ENCODE measurements around the gene GOLM1. TPM values are rescaled to one million over a fixed set of nuclear protein-coding genes. Genes with fewer than 3 reads are reported as not detected.
"Not testable (repeated sequence)": the region's sequence is repeated elsewhere in the genome, so short reads cannot be mapped to it uniquely, and the experiment has no call there.

GOLM1 gene
- 10 to 100 TPM; 17.1 to 45.6 (median 41.0) TPM for total RNA-seq

GRCh38 chr9:86098824-86099700 lies at the start of gene GOLM1:
Gene GOLM1 (minus strand): TSS chr9:86099558. CDS start chr9:86079320, 20,238 bp downstream.
- peak in 2 of 3 donors; percentile 27 to 29 for TF ChIP-seq CTCF (IDR thresholded peaks at IDR 0.05)
- TF ChIP-seq POLR2AphosphoS5 (IDR thresholded peaks at IDR 0.05) = no peak
- Histone ChIP-seq H3K27ac (peak within 1 kb of the TSS; percentile 86), H3K9me3 (no peaks in the 10 kb centered on the region), H3K36me3 (no peaks in the 10 kb centered on the region), H3K4me3 (peak within 1 kb of the TSS; percentile 73 to 92 (median 82)), H3K27me3 (no peaks in the 10 kb centered on the region), H3K4me1 (no peaks in the 10 kb centered on the region)
- intact Hi-C loops (cut with DNase I; ENCODE audit: low total_unique reads) = no loop called here
- no peak for DNase-seq (ENCODE audit: low spot score in 2 of 2)

- not testable (repeated sequence) for DNase-seq (ENCODE audit: low spot score in 2 of 2); H3K4me3 ChIP-seq; H3K36me3 ChIP-seq; H3K27me3 ChIP-seq; H3K27ac ChIP-seq; H3K4me1 ChIP-seq; H3K9me3 ChIP-seq
- intact Hi-C loops (cut with DNase I; ENCODE audit: low total_unique reads) = loop anchor here (10.0 kb wide), 1 partner anchor 432 kb away; no protein-coding TSS in a partner anchor
These were observed 47.3 kb upstream of the GOLM1 start for GRCh38 chr9:86146671-86147070.

GRCh38 chr9:86145960-86146359 lies 46.6 kb upstream of the GOLM1 start:
- H3K36me3 ChIP-seq; H3K27ac ChIP-seq; DNase-seq (ENCODE audit: low spot score in 2 of 2); H3K4me3 ChIP-seq; H3K27me3 ChIP-seq; H3K9me3 ChIP-seq; H3K4me1 ChIP-seq: not testable (repeated sequence)
- intact Hi-C loops (cut with DNase I; ENCODE audit: low total_unique reads) = loop anchor here (10.0 kb wide), 1 partner anchor 431 kb away; no protein-coding TSS in a partner anchor

- no peak overlapping the region for H3K4me3 ChIP-seq
- H3K27ac ChIP-seq = no peak overlapping the region
- H3K4me1 ChIP-seq = no peaks in the 10 kb centered on the region
- intact Hi-C loops (cut with DNase I; ENCODE audit: low total_unique reads) = loop anchor here (10.0 kb wide), 1 partner anchor 428 kb away; no protein-coding TSS in a partner anchor
- no peaks in the 10 kb centered on the region for H3K9me3 ChIP-seq
- no peaks in the 10 kb centered on the region for H3K36me3 ChIP-seq
- TF ChIP-seq POLR2A (IDR thresholded peaks at IDR 0.05) (no peak), CTCF (IDR thresholded peaks at IDR 0.05) (no peak), POLR2AphosphoS5 (IDR thresholded peaks at IDR 0.05) (no peak)
- DNase-seq (ENCODE audit: low spot score in 2 of 2) = no peak
- no peaks in the 10 kb centered on the region for H3K27me3 ChIP-seq
These were observed 43.6 kb upstream of the GOLM1 start for GRCh38 chr9:86142973-86143372.

GRCh38 chr9:86141843-86142242 lies 42.5 kb upstream of the GOLM1 start:
- Histone ChIP-seq H3K27me3 (no peaks in the 10 kb centered on the region), H3K36me3 (no peaks in the 10 kb centered on the region), H3K4me1 (no peaks in the 10 kb centered on the region), H3K4me3 (no peak overlapping the region), H3K27ac (no peak overlapping the region), H3K9me3 (no peaks in the 10 kb centered on the region)
- intact Hi-C loops (cut with DNase I; ENCODE audit: low total_unique reads) = loop anchor here (10.0 kb wide), 1 partner anchor 427 kb away; no protein-coding TSS in a partner anchor
- no peak for DNase-seq (ENCODE audit: low spot score in 2 of 2)
- TF ChIP-seq CTCF (IDR thresholded peaks at IDR 0.05) (no peak), POLR2AphosphoS5 (IDR thresholded peaks at IDR 0.05) (no peak), POLR2A (IDR thresholded peaks at IDR 0.05) (no peak)

- DNase-seq (ENCODE audit: low spot score in 2 of 2) = no peak
- H3K36me3 ChIP-seq = no peaks in the 10 kb centered on the region
- intact Hi-C loops (cut with DNase I; ENCODE audit: low total_unique reads) = no loop called here
- TF ChIP-seq POLR2AphosphoS5 (IDR thresholded peaks at IDR 0.05) (no peak), POLR2A (IDR thresholded peaks at IDR 0.05) (no peak), CTCF (IDR thresholded peaks at IDR 0.05) (no peak)
- no peaks in the 10 kb centered on the region for H3K4me1 ChIP-seq
- no peak overlapping the region for H3K4me3 ChIP-seq
- H3K9me3 ChIP-seq = no peaks in the 10 kb centered on the region
- no peak overlapping the region for H3K27ac ChIP-seq
- H3K27me3 ChIP-seq = no peaks in the 10 kb centered on the region
These were observed 36.0 kb upstream of the GOLM1 start for GRCh38 chr9:86135371-86135770.
